SK-N-SH (cell line): ENCODE results near the gene MBLAC1. TPM values are rescaled to one million over a fixed set of nuclear protein-coding genes. Genes with fewer than 3 reads are reported as not detected.
A peak's percentile ranks its signal among the peaks of the same experiment; 100 is the strongest.

Experiments used
- CTCF ChIA-PET: fragments of 300-600, 350-600 bp; formaldehyde crosslinking; extraction: SDS; loops from one replicate; lab custom pipeline; 2021; lab: Yijun Ruan, JAX
- POLR2A ChIA-PET: fragments of 350-600 bp; sonication (Branson Sonifier 250); formaldehyde crosslinking; extraction: SDS; loops from one replicate; lab custom pipeline; 2020; ENCODE audit warnings: antibody characterized with exemption, inconsistent platforms; lab: Yijun Ruan, JAX
- DNase-seq: peaks from one replicate; pipeline ENCODE4 v3.0.0; 2012
- H2AFZ ChIP-seq: fragments of 200-600 bp; sonication (generic); 2 replicates; pipeline ENCODE4 v1.8.1; 2016; ENCODE audit warnings: antibody characterized with exemption, mild to moderate bottlenecking, low read depth
- H3F3A ChIP-seq: fragments of 200-600 bp; sonication (generic); replicated peaks from 2 replicates; pipeline ENCODE3; 2016; ENCODE audit warnings: antibody characterized with exemption, mild to moderate bottlenecking; ENCODE audit not compliant: insufficient read depth
- H3K27ac ChIP-seq, 2 experiments: fragments of 200-500 bp in 1 of 2; fragments of 200-600 bp in 1 of 2; sonication (Bioruptor generic) in 1 of 2; sonication (generic), shearing (Covaris generic) in 1 of 2; 2 replicates each; pipeline versions ENCODE4 v1.5.1 to v1.6.1; 2014 to 2016; ENCODE audit warnings: low read depth in 2 of 2, inconsistent platforms in 1 of 2, low read length in 1 of 2, mild to moderate bottlenecking in 1 of 2, mixed read lengths in 1 of 2
- H3K27me3 ChIP-seq: fragments of 200-600 bp; sonication (generic), shearing (Covaris generic); 2 replicates; pipeline ENCODE4 v1.6.1; 2016; ENCODE audit warnings: mixed run types; ENCODE audit not compliant: insufficient read depth
- H3K36me3 ChIP-seq, 2 experiments: fragments of 200-500 bp in 1 of 2; fragments of 200-600 bp in 1 of 2; sonication (Bioruptor generic) in 1 of 2; sonication (generic) in 1 of 2; replicated peaks in 1 of 2; 2 replicates each; pipeline versions ENCODE3 to v1.5.1; 2014 to 2016; ENCODE audit warnings: low read length in 1 of 2, mild to moderate bottlenecking in 1 of 2; ENCODE audit not compliant: insufficient read depth in 2 of 2, control insufficient read depth in 1 of 2
- H3K4me1 ChIP-seq, 2 experiments: fragments of 200-500 bp in 1 of 2; fragments of 200-600 bp in 1 of 2; sonication (Bioruptor generic) in 1 of 2; sonication (generic), shearing (Covaris generic) in 1 of 2; 2 replicates each; pipeline versions ENCODE4 v1.5.1 to v1.6.1; 2014 to 2016; ENCODE audit warnings: low read depth in 1 of 2, low read length in 1 of 2, mixed run types in 1 of 2; ENCODE audit not compliant: insufficient read depth in 2 of 2, control insufficient read depth in 1 of 2
- H3K4me2 ChIP-seq: fragments of 200-600 bp; sonication (generic), shearing (Covaris generic); 2 replicates; pipeline ENCODE4 v1.6.1; 2017; ENCODE audit warnings: mixed run types
- H3K4me3 ChIP-seq, 2 experiments: fragments of 200-500 bp in 1 of 2; fragments of 200-600 bp in 1 of 2; sonication (Bioruptor generic) in 1 of 2; sonication (generic), shearing (Covaris generic) in 1 of 2; 2 replicates each; pipeline versions ENCODE4 v1.5.1 to v1.8.1; 2014 to 2016; ENCODE audit warnings: low read depth in 2 of 2, inconsistent platforms in 1 of 2, low read length in 1 of 2, mild to moderate bottlenecking in 1 of 2, mixed read lengths in 1 of 2, moderate library complexity in 1 of 2
- H3K79me2 ChIP-seq: fragments of 200-600 bp; sonication (generic); 2 replicates; pipeline ENCODE4 v1.8.1; 2017; ENCODE audit warnings: mild to moderate bottlenecking; ENCODE audit not compliant: insufficient read depth
- H3K9ac ChIP-seq: fragments of 200-600 bp; sonication (generic); 2 replicates; pipeline ENCODE4 v1.6.1; 2017; ENCODE audit warnings: mixed run types
- H3K9me2 ChIP-seq: fragments of 200-600 bp; sonication (generic); 2 replicates; pipeline ENCODE4 v1.6.1; 2017; ENCODE audit warnings: mixed run types
- H3K9me3 ChIP-seq: fragments of 200-600 bp; sonication (generic); 2 replicates; pipeline ENCODE4 v1.6.1; 2017; ENCODE audit warnings: mixed run types, mild to moderate bottlenecking, moderate library complexity
- H4K20me1 ChIP-seq: fragments of 200-600 bp; sonication (generic); 2 replicates; pipeline ENCODE4 v1.6.1; 2017; ENCODE audit warnings: mild to moderate bottlenecking, mixed run types; ENCODE audit not compliant: insufficient read depth
- ELF1 ChIP-seq: IDR thresholded peaks from 2 replicates; pipeline ENCODE4 v1.4.0; 2012
- EP300 ChIP-seq, 2 experiments: IDR thresholded peaks; 2 replicates each; pipeline versions ENCODE4 v1.4.0 to v1.6.1; 2012; ENCODE audit warnings: borderline replicate concordance in 1 of 2, low read depth in 1 of 2, low read length in 1 of 2
- EZH2phosphoT487 ChIP-seq: fragments of 200-600 bp; sonication (generic); IDR thresholded peaks from 2 replicates; pipeline ENCODE4 v1.6.1; 2017; ENCODE audit warnings: low read depth, mixed run types, mild to moderate bottlenecking, antibody characterized with exemption, moderate library complexity, borderline replicate concordance
- FOXJ3 ChIP-seq: sonication (generic); formaldehyde crosslinking; IDR thresholded peaks from 2 replicates; pipeline ENCODE4 v1.5.1; 2020; ENCODE audit warnings: mild to moderate bottlenecking, missing genetic modification reagents
- FOXM1 ChIP-seq: IDR thresholded peaks from 2 replicates; pipeline ENCODE4 v1.4.0; 2012; ENCODE audit warnings: low read depth, mild to moderate bottlenecking
- GABPA ChIP-seq: IDR thresholded peaks from 2 replicates; pipeline ENCODE4 v1.4.0; 2012; ENCODE audit warnings: low read depth, mild to moderate bottlenecking
- GATA2 ChIP-seq: sonication (generic); formaldehyde crosslinking; IDR thresholded peaks from 2 replicates; pipeline ENCODE4 v1.5.0; 2020; ENCODE audit warnings: mild to moderate bottlenecking, missing genetic modification reagents
- JUND ChIP-seq: IDR thresholded peaks from 2 replicates; pipeline ENCODE4 v1.4.0; 2012
- MAX ChIP-seq: IDR thresholded peaks from 2 replicates; pipeline ENCODE4 v1.4.0; 2012; ENCODE audit warnings: low read depth
- MEF2A ChIP-seq: IDR thresholded peaks from 2 replicates; pipeline ENCODE4 v1.4.0; 2012; ENCODE audit warnings: low read depth, borderline replicate concordance
- MXI1 ChIP-seq: IDR thresholded peaks from 2 replicates; pipeline ENCODE4 v1.6.1; 2012; ENCODE audit warnings: mild to moderate bottlenecking, low read depth, low read length, improper control_type of control experiment
- POLR2AphosphoS5 ChIP-seq: IDR thresholded peaks from 2 replicates; pipeline ENCODE4 v1.6.1; 2012; ENCODE audit warnings: low read depth, low read length
- SMC3 ChIP-seq: IDR thresholded peaks from 2 replicates; pipeline ENCODE4 v1.6.1; 2012; ENCODE audit warnings: low read depth, low read length, improper control_type of control experiment
- TAF1 ChIP-seq: IDR thresholded peaks from 2 replicates; pipeline ENCODE4 v1.6.1; 2012; ENCODE audit warnings: low read depth, mild to moderate bottlenecking, low read length, moderate library complexity, borderline replicate concordance
- TEAD4 ChIP-seq: IDR thresholded peaks from 2 replicates; pipeline ENCODE4 v1.4.0; 2012; ENCODE audit warnings: mild to moderate bottlenecking, borderline replicate concordance; ENCODE audit not compliant: insufficient read depth
- YY1 ChIP-seq: IDR thresholded peaks from 2 replicates; pipeline ENCODE4 v1.4.0; 2012; ENCODE audit warnings: low read depth, mild to moderate bottlenecking
- WGBS: methylation state at CpG from one replicate; pipeline ENCODE4 v1.1.6; 2017; ENCODE audit warnings: low lambda C conversion rate; 5-methylcytosine and 5-hydroxymethylcytosine counted together
- polyA plus RNA-seq, 3 experiments: library from polyadenylated mRNA; depleted of rRNA; stranded (reverse); fragments of >200 nt; gene quantifications; 2 replicates each; pipeline ENCODE4 v1.2.3, GENCODE V29; 2012
- TF ChIP-seq, protein P1 (sequence below): fragments of 200-600 bp; sonication (generic); IDR thresholded peaks from 2 replicates; pipeline ENCODE4 v1.6.1; 2017; ENCODE audit warnings: antibody characterized with exemption, mild to moderate bottlenecking, moderate library complexity
- TF ChIP-seq, protein P2 (sequence below): IDR thresholded peaks from 2 replicates; pipeline ENCODE4 v1.4.0; 2012; ENCODE audit warnings: low read depth, borderline replicate concordance

The MBLAC1 gene
- polyA plus RNA-seq, 1 of the 3 experiments (the other 2 are of a cell fraction), result 4.4 TPM

- Histone ChIP-seq H3K4me1 (peaks cover 12% of the 10 kb centered on the region in 2 experiments; a peak in 3 of 4 replicates), H3K27ac (no peak overlapping the region), H3K4me3 (no peak overlapping the region), H3K9me2 (no peaks in the 10 kb centered on the region), H3K4me2 (no peak overlapping the region), H4K20me1 (peaks cover 20% of the 10 kb centered on the region; the same call in 1 of the 2 replicates), H3K27me3 (no peaks in the 10 kb centered on the region), H3K9ac (no peak overlapping the region), H3F3A (peaks cover 6% of the 10 kb centered on the region), H2AFZ (no peak overlapping the region), H3K9me3 (peaks cover 14% of the 10 kb centered on the region), H3K79me2 (peaks cover 85% of the 10 kb centered on the region), H3K36me3 (peaks cover 59 to 82% of the 10 kb centered on the region in 2 experiments)
- ChIA-PET POLR2A (interaction anchor here (0.6 kb wide), 1 partner anchor 23 kb away, joined by 4 read pairs; no protein-coding TSS in a partner anchor), CTCF (interaction anchor here (0.9 kb wide), 1 partner anchor 17 kb away, joined by 3 read pairs; no protein-coding TSS in a partner anchor)
- DNase-seq, result no peak
- WGBS, result 95% methylated on average over 4 of the region's 4 CpGs
- no peak for TF ChIP-seq TEAD4
- TF ChIP-seq GABPA, result no peak
- TF ChIP-seq MXI1, result no peak
- TF ChIP-seq SMC3, result no peak
- no peak for TF ChIP-seq POLR2AphosphoS5
- no peak for TF ChIP-seq FOXM1
- no peak for TF ChIP-seq GATA2 (CRISPR knock-in tag)
- TF ChIP-seq MEF2A, result no peak
- no peak for TF ChIP-seq TAF1
- TF ChIP-seq YY1, result no peak
- no peak for TF ChIP-seq EP300 (IDR thresholded peaks at IDR 0.05; ENCODE audit: borderline replicate concordance in 1 of 2, low read depth in 1 of 2, low read length in 1 of 2)
- TF ChIP-seq JUND, result no peak
- TF ChIP-seq, protein P1, sequence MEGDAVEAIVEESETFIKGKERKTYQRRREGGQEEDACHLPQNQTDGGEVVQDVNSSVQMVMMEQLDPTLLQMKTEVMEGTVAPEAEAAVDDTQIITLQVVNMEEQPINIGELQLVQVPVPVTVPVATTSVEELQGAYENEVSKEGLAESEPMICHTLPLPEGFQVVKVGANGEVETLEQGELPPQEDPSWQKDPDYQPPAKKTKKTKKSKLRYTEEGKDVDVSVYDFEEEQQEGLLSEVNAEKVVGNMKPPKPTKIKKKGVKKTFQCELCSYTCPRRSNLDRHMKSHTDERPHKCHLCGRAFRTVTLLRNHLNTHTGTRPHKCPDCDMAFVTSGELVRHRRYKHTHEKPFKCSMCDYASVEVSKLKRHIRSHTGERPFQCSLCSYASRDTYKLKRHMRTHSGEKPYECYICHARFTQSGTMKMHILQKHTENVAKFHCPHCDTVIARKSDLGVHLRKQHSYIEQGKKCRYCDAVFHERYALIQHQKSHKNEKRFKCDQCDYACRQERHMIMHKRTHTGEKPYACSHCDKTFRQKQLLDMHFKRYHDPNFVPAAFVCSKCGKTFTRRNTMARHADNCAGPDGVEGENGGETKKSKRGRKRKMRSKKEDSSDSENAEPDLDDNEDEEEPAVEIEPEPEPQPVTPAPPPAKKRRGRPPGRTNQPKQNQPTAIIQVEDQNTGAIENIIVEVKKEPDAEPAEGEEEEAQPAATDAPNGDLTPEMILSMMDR, result no peak
These were observed 49.6 kb upstream of the MBLAC1 start for GRCh38 chr7:100077205-100077604.

GRCh38 chr7:100079024-100079560, 47.7 kb upstream of the MBLAC1 start:
- ChIA-PET POLR2A (interaction anchor here (0.6 to 1.5 kb wide), 3 partner anchors 9 to 63 kb away, joined by 3 to 6 read pairs (median 3); no protein-coding TSS in a partner anchor), CTCF (interaction anchor here (0.6 to 8.5 kb wide), 6 partner anchors 12 to 1060 kb away, joined by 3 to 59 read pairs (median 5); partner anchors contain the start of genes AP4M1, MCM7 and ZKSCAN1)
- 0 out of 2 replicates have a peak, but pooled peaks cover 3% of the 10 kb centered on the region for H3K9me3 ChIP-seq
- H3K4me1 ChIP-seq, result peaks cover 12% of the 10 kb centered on the region in 2 experiments; a peak in 3 of 4 replicates
- peaks cover 71% of the 10 kb centered on the region for H3K79me2 ChIP-seq
- H3K27me3 ChIP-seq, result no peaks in the 10 kb centered on the region
- TF ChIP-seq SMC3 (no peak), ELF1 (no peak), MAX (no peak), EZH2phosphoT487 (no peak), TAF1 (no peak), TEAD4 (no peak), FOXJ3 (CRISPR knock-in tag) (no peak), MEF2A (no peak)
- TF ChIP-seq, protein P2, sequence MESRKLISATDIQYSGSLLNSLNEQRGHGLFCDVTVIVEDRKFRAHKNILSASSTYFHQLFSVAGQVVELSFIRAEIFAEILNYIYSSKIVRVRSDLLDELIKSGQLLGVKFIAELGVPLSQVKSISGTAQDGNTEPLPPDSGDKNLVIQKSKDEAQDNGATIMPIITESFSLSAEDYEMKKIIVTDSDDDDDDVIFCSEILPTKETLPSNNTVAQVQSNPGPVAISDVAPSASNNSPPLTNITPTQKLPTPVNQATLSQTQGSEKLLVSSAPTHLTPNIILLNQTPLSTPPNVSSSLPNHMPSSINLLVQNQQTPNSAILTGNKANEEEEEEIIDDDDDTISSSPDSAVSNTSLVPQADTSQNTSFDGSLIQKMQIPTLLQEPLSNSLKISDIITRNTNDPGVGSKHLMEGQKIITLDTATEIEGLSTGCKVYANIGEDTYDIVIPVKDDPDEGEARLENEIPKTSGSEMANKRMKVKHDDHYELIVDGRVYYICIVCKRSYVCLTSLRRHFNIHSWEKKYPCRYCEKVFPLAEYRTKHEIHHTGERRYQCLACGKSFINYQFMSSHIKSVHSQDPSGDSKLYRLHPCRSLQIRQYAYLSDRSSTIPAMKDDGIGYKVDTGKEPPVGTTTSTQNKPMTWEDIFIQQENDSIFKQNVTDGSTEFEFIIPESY, result no peak
- 0 out of 4 replicates have a peak overlapping the region, but pooled peaks of 1 of the 2 experiments have one; percentile 76 for H3K27ac ChIP-seq
- H3K9me2 ChIP-seq, result no peaks in the 10 kb centered on the region
- peak overlapping the region; percentile 87; the same call in 1 of the 2 replicates for H3K4me2 ChIP-seq
- DNase-seq, result no peak
- H3K4me3 ChIP-seq, result peak overlapping the region in 1 of 2 experiments; percentile 94; a peak in 2 of 4 replicates
- peaks cover 43 to 63% of the 10 kb centered on the region in 2 experiments for H3K36me3 ChIP-seq
- WGBS, result 82% methylated on average over 7 of the region's 7 CpGs
- H2AFZ ChIP-seq, result no peak overlapping the region
- H4K20me1 ChIP-seq, result peaks cover 20% of the 10 kb centered on the region; the same call in 1 of the 2 replicates
- peaks cover 4% of the 10 kb centered on the region for H3F3A ChIP-seq
- H3K9ac ChIP-seq, result peak overlapping the region; percentile 92; the same call in 1 of the 2 replicates
